HepG2 (cell line): ENCODE results near the gene MYL11. TPM values are rescaled to one million over a fixed set of nuclear protein-coding genes. Genes with fewer than 3 reads are reported as not detected.
A peak's percentile ranks its signal among the peaks of the same experiment; 100 is the strongest.

Experiments
- CBX2 ChIP-seq, 2 experiments: fragments of 200-600 bp in 1 of 2; sonication (generic); formaldehyde crosslinking in 1 of 2; IDR thresholded peaks; 2 replicates each; pipeline versions ENCODE4 v1.7.0 to v1.8.1; 2018 to 2022; ENCODE audit warnings: low read depth in 2 of 2, low read length in 1 of 2, mild to moderate bottlenecking in 1 of 2, missing genetic modification reagents in 1 of 2
- CENPX ChIP-seq: sonication (generic); formaldehyde crosslinking; IDR thresholded peaks from 2 replicates; pipeline ENCODE4 v1.9.0; 2021; ENCODE audit warnings: mild to moderate bottlenecking, missing genetic modification reagents, moderate library complexity
- GABPA ChIP-seq, 2 experiments: IDR thresholded peaks; 2 replicates each; pipeline ENCODE4 v1.6.1; 2011 to 2016; ENCODE audit warnings: low read depth in 2 of 2, low read length in 1 of 2, missing biosample characterization in 1 of 2, missing genetic modification characterization in 1 of 2
- GTF3A ChIP-seq: sonication (generic); formaldehyde crosslinking; conservative IDR thresholded peaks from 2 replicates; pipeline ENCODE4 v1.4.0; 2020; ENCODE audit warnings: mild to moderate bottlenecking, missing genetic modification reagents
- KIAA2018 ChIP-seq: sonication (generic); formaldehyde crosslinking; IDR thresholded peaks from 2 replicates; pipeline ENCODE4 v1.5.0; 2020; ENCODE audit warnings: mild to moderate bottlenecking, missing genetic modification reagents, borderline replicate concordance
- STAT5B ChIP-seq: sonication (generic); formaldehyde crosslinking; IDR thresholded peaks from 2 replicates; pipeline ENCODE4 v1.4.0; 2020; ENCODE audit warnings: missing genetic modification reagents
- SYNCRIP ChIP-seq: fragments of 200-400 bp; formaldehyde crosslinking; IDR thresholded peaks from 2 replicates; pipeline ENCODE4 v1.6.1; 2018; ENCODE audit warnings: mild to moderate bottlenecking, low read depth, low read length; ENCODE audit not compliant: insufficient read depth
- ZNF138 ChIP-seq: sonication (generic); formaldehyde crosslinking; IDR thresholded peaks from 2 replicates; pipeline ENCODE4 v1.5.0; 2020; ENCODE audit warnings: mild to moderate bottlenecking, low read depth, missing genetic modification reagents
- ZNF512B ChIP-seq: sonication (generic); formaldehyde crosslinking; IDR thresholded peaks from 2 replicates; pipeline ENCODE4 v1.5.1; 2020; ENCODE audit warnings: missing genetic modification reagents, mild to moderate bottlenecking, borderline replicate concordance
- polyA plus RNA-seq, 8 experiments: library from polyadenylated mRNA; depleted of rRNA in 3 of 8; stranded (reverse) in 7 of 8; unstranded in 1 of 8; fragments of >200 nt; fragmentation: Illumina TruSeq in 4 of 8; extraction: Trizol in 4 of 8; gene quantifications; 2 replicates each; pipeline versions ENCODE4 v1.2.1 to v1.2.3, GENCODE V29; 2011 to 2016; ENCODE audit warnings: low read depth in 4 of 8, missing spikeins in 1 of 8, mixed read lengths in 1 of 8; ENCODE audit not compliant: insufficient read depth in 1 of 8
- total RNA-seq, 5 experiments: library from RNA; depleted of rRNA; stranded (reverse); fragments of >200 nt; fragmentation: Illumina TruSeq; extraction: Trizol; gene quantifications; 2 replicates each; pipeline ENCODE4 v1.2.3, GENCODE V29; 2016; ENCODE audit warnings: low read depth in 1 of 5
- TF ChIP-seq, protein P1 (sequence below): sonication (generic); formaldehyde crosslinking; IDR thresholded peaks from 2 replicates; pipeline ENCODE4 v1.4.0; 2020; ENCODE audit warnings: missing genetic modification reagents

MYL11 gene
- total and polyA plus RNA-seq, 2 of the 13 experiments (the other 11 are each of a cell fraction or from before 2014, with no cell fraction given), result not detected

DNA sequence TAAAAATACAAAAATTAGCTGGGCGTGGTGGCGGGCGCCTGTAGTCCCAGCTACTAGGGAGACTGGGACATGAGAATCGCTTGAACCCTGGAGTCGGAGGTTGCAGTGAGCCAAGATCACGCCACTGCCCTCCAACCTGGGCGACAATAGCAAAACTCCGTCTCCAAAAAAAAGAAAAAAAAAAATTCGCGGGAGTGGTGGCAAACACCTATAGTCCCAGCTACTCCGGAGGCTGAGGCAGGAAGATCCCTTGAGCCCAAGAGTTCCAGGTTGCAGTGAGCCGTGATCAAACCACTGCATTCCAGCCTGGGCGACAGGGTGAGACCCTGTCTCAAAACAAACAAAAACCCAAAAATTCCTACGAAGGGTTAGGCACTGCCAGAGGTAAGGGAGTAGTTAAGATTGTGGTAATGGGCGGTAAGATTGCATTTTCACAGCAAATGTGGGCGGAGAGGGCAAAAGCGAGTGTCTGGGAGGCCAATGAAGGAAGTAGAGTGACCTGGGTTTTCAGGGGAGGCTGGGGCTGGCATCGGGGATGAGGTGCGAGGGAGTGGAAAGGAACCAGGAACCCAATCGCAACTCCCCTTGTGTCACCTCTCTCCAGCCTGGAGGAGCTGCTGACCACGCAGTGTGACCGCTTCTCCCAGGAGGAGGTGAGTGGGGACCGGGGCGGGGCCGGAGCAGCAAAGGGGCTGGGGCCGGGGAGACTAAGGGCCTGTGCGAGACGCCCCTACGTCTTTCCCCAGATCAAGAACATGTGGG lies 2.6 kb downstream of the MYL11 start (continued):
- TF ChIP-seq, protein P1, sequence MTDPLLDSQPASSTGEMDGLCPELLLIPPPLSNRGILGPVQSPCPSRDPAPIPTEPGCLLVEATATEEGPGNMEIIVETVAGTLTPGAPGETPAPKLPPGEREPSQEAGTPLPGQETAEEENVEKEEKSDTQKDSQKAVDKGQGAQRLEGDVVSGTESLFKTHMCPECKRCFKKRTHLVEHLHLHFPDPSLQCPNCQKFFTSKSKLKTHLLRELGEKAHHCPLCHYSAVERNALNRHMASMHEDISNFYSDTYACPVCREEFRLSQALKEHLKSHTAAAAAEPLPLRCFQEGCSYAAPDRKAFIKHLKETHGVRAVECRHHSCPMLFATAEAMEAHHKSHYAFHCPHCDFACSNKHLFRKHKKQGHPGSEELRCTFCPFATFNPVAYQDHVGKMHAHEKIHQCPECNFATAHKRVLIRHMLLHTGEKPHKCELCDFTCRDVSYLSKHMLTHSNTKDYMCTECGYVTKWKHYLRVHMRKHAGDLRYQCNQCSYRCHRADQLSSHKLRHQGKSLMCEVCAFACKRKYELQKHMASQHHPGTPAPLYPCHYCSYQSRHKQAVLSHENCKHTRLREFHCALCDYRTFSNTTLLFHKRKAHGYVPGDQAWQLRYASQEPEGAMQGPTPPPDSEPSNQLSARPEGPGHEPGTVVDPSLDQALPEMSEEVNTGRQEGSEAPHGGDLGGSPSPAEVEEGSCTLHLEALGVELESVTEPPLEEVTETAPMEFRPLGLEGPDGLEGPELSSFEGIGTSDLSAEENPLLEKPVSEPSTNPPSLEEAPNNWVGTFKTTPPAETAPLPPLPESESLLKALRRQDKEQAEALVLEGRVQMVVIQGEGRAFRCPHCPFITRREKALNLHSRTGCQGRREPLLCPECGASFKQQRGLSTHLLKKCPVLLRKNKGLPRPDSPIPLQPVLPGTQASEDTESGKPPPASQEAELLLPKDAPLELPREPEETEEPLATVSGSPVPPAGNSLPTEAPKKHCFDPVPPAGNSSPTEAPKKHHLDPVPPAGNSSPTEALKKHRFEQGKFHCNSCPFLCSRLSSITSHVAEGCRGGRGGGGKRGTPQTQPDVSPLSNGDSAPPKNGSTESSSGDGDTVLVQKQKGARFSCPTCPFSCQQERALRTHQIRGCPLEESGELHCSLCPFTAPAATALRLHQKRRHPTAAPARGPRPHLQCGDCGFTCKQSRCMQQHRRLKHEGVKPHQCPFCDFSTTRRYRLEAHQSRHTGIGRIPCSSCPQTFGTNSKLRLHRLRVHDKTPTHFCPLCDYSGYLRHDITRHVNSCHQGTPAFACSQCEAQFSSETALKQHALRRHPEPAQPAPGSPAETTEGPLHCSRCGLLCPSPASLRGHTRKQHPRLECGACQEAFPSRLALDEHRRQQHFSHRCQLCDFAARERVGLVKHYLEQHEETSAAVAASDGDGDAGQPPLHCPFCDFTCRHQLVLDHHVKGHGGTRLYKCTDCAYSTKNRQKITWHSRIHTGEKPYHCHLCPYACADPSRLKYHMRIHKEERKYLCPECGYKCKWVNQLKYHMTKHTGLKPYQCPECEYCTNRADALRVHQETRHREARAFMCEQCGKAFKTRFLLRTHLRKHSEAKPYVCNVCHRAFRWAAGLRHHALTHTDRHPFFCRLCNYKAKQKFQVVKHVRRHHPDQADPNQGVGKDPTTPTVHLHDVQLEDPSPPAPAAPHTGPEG (CRISPR knock-in tag), result no peak
- TF ChIP-seq CBX2 (IDR thresholded peaks at IDR 0.05; ENCODE audit: low read depth, low read length), result no peak
- no peak for TF ChIP-seq CBX2 (CRISPR knock-in tag; IDR thresholded peaks at IDR 0.05; ENCODE audit: low read depth)
- TF ChIP-seq CENPX, result no peak
- TF ChIP-seq KIAA2018 (CRISPR knock-in tag), result no peak
- TF ChIP-seq GTF3A, result no peak
- 0 out of 2 replicates have a peak, but pooled peaks have one; percentile 13 for TF ChIP-seq ZNF512B (CRISPR knock-in tag)
- TF ChIP-seq GABPA (IDR thresholded peaks at IDR 0.05; ENCODE audit: low read depth, low read length), result no peak
- TF ChIP-seq GABPA (CRISPR knock-in tag; IDR thresholded peaks at IDR 0.05; ENCODE audit: low read depth), result no peak
- TF ChIP-seq STAT5B, result no peak
- TF ChIP-seq SYNCRIP, result no peak
- TF ChIP-seq ZNF138 (CRISPR knock-in tag), result no peak
